ENCODE data around the gene PLEKHA5.

- TF ChIP-seq CTCF (IDR thresholded peaks at IDR 0.05), result no peak
- TF ChIP-seq POLR2AphosphoS5 (IDR thresholded peaks at IDR 0.05), result no peak
- no peak for TF ChIP-seq POLR2A (IDR thresholded peaks at IDR 0.05)
These were observed 39.1 kb downstream of the PLEKHA5 start for GRCh38 chr12:19168644-19169043.
